NCI-H146 (cell line): ENCODE measurements around the gene CATSPER4.
A peak's percentile ranks its signal among the peaks of the same experiment; 100 is the strongest.
"Not testable (repeated sequence)": the region's sequence is repeated elsewhere in the genome, so short reads cannot be mapped to it uniquely, and the experiment has no call there.

Source experiments
- DNase-seq: peaks from one replicate; lab custom pipeline; 2025; lab: John Stamatoyannopoulos, UW

The CATSPER4 gene

DNA sequence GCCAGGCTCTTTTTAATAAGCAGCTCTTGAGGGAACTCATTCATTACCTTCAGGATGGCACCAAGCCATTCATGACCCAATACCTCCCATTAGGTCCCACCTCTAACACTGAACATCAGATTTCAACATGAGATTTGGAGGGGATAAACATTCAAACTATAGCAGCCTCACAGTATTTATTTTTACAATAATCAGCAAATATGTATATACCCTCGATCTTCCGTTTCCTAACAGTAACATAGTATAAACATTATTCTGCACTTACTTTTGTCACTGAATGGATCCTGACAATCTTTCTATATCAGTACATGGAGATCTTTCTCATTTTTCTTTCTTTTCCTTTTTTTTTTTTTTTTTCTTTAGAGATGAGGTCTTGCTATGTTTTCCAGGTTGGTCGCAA lies 5.4 kb downstream of the CATSPER4 start:
- DNase-seq, result no peak

DNA sequence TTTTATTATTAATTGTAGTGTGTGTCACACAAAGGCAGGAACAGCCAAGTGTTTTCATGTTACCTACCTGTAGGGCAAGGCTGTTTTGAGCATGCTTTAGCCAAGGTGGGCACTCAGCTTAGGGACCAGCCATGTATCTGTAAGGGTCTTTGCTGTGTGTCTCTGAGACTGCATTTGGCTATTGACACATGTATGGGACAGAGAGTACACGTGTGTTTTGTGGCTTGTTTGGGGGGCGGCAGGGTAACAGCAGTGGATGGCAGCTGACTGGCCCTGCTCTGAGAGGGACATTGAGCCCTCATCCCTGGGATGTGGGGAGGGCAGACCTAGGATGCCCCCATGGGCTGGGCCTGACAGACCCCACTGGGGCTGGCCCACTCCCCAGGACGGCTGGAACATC lies 6.9 kb downstream of the CATSPER4 start:
- no peak for DNase-seq

DNA sequence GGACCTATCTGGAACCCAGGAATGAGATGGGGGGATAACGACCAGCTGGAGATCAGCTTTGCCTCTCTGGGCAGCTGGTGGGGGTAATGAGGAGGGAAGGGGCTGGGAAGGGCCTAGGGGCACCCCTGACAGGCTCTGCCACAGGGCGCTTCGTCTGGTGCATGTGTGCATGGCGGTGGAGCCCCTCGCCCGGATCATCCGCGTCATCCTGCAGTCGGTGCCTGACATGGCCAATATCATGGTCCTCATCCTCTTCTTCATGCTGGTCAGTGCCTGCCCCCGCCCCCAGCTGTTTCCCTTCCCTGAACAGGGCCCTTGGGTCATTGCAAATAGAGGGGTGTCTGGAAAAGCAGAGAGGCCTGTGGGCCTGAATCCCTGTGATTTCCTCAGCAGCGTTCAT lies 7.4 kb downstream of the CATSPER4 start:
- DNase-seq, result no peak

DNA sequence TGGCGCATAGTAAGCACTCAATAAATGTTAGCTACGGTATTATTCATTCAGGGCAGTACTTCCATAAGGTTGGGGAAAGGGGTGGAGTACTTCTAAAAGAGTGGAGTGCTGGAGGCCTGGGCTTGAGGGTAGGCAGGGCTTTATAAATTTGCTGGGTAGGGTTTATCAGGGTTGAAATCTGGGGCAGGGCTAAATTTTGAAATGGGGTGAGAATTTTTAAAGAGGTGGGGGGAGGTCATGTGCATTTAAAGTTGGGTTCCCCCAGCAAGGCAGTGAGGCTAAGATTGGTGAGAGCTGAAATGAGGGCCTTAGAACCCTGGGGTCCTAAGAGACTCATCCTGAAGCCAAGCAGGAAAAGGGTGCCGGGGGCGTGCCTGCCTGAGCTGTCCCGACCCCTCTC lies 10.0 kb downstream of the CATSPER4 start:
- DNase-seq, result no peak

DNA sequence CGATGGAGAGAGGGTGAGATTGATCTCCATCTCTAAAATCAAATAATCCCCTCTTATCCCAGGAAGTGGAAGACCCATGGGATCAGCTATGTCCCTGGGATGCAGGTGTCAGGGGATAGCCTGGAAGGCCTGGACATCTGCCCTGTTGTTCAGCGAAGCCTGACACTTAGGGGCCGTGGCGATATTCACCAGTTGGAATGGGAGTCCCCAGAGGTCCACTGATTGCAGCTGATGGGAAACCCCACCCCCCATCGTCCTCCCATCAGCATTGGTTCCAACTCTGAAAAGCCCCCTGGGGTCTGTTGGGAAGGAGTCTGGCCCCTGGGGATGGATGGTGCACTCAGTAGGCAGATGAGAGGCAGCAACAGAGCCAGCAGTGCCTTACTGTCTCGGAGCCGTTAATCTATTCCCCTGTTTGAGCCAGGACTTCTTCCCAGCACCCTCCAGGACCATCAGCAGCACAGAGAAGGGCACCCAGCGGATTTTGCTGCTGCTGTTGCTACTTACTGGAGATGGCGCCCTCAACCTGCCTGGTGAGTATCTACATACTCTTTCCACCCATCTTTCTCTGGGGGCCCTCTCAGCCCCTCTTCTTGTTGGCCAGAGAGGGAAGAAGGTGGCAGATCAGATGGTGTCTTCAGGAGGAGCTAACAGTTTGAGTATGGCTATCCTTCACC lies 13.4 kb downstream of the CATSPER4 start:
- DNase-seq, result no peak

DNA sequence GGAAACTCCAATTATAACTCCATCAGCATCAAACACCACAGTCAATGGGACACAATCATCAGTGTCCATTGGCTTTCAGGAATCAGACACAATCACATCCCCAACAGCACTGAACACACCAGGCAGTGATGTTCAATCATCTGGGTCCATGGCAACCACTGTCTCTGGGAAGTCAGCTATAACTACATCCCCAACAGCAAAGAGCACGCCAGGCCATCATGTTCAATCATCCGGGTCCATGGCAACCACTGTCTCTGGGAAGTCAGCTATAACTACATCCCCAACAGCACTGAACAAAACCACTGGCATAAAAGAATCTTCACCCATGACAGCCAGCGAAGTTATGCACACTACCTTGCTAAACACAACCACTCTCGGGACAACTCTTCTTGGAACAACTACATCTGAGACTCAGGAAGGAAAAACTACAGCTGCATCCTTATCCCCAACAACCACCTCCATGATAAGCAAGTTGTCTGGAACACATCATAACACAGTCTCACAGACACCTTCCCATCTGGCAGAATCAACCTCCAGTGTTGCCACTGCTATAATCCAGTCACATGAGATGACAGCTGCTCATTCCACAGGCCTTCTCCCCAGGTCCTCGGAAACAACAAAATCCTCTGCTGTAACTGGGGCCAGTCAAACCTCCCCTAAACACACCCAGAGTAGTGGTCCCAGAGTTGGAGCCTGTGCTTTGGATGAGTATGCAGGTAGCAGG lies 19.9 kb downstream of the CATSPER4 start:
- DNase-seq, result no peak

DNA sequence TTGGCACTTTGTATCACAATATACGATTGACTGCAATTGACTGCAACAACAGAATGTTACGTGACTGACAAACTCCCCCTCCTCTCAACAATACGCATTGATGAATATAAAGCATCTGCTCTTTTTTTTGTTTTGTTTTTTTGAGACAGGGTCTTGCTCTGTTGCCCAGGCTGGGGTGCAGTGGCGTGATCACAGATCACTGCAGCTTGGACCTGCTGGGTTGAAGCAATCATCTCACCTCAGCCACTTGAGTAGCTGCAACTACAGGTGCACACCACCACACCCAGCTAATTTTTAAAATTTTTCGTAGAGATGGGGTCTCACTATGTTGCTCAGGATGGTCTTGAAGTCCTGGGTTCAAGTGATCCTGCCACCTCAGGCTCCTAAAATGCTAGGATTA lies 22.3 kb downstream of the CATSPER4 start:
- no peak for DNase-seq

DNA sequence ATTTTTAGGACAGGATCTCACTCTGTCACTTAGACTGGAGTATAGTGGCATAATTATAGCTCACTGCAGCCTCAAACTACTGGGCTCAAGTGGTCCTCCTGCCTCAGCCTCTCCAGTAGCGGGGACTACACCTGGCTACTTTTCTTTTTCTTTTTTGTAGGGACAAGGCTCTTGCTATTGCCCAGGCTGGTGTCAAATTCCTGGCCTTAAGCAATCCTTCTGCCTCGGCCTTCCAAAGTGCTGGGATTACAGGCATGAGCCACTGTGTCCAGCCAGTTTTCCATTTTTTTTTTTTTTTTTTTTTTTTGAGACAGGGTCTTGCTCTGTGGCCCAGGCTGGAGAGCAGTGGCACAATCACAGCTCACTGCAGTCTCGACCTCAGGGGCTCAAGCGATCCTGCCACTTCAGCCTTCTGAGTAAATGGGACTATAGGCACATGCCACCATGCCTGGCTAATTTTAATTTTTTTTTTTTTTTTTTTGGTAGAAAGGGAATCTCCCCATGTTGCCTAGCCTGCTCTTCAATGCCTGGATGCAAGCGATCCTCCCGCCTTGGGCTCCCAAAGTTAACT lies 23.0 kb downstream of the CATSPER4 start:
- DNase-seq, result no peak

DNA sequence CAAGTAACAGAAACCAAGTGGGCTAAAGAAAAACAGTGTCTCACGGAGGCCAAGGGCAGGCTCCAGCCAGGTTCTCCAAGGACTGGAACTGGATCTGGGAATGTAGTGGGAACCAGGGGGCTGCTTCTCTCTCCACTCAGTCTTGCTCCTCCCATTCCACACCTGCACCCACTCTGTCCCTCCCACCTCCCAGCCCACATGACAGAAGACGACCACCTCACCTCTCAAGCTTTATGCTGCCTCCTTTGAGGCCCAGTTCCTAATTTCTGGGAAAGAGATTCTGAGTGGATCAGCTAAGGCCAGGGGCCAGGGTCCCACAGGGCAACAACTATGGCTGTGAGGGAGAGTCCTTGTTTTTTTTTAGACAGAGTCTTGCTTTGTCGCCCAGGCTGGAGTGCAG lies 24.8 kb downstream of the CATSPER4 start:
- no peak for DNase-seq

DNA sequence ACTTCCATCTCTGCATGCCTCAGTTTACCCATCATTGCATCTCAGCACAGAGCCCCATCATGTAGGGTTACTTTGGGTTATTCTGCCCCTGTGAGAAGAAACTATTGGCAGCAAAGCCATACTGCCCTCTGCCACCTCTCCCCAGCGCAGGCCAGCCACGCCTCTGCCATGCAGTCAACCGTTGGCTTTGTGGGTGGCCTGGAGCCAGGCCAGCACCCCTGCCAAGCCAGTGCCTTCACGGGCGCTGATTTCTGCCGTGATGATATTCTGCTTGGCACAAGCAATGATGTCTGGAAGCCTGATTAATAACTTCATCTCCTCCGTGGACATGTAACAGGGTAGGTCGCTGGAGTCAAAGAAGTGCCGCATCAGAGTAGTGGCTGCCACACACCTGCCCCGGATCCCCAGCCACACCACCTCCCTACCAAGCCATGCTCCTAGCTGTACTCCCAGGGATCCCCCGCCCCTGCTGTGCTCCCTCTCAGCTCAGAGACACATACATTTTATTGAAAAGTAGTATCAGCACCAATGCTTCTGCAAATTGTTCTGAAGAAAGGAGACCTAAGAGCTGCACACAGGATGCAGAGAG lies 28.6 kb downstream of the CATSPER4 start:
- peak; percentile 2 for DNase-seq

DNA sequence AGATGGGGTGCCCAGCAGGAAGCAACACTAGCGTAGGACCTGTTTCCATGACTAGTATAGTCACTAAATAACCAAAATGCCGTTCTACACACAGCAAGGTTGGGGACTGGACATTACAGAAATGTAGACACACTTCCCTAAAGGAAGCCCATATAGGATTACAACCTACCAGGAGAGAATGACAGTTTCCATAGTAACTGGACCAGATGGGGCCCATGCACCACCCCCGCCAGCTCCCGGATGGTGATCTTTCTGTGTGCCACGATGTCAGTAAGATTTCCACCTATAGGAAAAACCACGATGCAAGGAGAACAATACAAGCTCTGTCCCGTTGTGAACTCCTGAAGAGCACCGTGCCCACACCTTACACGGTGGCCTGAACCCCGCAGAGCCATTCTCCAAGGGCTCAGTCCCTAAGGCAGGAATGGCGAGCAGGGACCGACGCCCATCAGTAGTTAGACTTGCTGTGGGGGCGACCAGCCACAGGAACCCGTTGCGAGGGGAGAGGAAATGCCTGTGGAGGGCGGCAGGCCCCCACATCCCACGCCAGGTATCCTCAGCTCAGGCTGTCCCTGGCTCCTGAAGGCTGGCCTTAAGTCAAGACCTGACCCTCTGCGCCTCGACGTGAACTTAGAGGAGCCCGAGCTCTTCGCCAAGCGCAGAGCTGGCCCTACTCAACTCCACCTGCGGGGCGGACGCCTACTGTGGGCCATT lies 30.0 kb downstream of the CATSPER4 start:
- DNase-seq, result no peak

DNA sequence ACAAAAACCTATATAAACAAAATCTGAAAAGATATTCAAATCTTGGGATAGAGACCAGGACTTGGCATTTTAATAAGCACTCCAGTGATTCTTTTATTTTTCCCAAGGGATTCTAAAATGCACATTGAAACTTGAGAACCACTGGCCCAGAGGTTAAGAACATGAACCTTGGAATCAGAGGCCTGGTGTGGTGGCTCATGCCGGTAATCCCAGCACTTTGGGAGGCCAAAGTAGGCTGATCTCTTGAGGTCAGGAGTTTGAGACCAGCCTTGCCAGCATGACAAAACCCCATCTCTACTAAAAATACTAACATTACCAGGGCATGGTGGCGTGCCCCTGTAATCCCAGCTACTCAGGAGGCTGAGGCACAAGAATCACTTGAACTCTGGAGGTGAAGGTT lies 30.7 kb downstream of the CATSPER4 start:
- no peak for DNase-seq

DNA sequence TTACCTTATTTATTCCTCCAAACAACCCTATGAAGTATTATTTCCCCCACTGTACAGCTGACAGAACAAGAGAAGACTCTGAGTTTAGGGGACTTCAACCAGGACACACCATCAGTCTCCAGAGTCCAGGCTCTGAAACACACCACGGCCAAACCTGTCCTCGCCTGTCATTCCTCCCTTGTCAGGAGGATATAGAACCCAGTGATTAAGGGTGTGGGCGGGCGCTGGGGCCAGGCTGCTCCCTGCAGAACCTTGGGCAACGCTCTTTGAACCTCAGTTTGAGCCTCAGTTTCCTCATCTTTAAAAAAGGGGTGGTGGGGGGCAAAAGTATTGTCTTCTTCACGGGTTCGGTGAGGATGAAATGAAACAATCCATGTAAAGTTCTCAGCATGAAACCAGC lies 34.2 kb downstream of the CATSPER4 start:
- no peak for DNase-seq

DNA sequence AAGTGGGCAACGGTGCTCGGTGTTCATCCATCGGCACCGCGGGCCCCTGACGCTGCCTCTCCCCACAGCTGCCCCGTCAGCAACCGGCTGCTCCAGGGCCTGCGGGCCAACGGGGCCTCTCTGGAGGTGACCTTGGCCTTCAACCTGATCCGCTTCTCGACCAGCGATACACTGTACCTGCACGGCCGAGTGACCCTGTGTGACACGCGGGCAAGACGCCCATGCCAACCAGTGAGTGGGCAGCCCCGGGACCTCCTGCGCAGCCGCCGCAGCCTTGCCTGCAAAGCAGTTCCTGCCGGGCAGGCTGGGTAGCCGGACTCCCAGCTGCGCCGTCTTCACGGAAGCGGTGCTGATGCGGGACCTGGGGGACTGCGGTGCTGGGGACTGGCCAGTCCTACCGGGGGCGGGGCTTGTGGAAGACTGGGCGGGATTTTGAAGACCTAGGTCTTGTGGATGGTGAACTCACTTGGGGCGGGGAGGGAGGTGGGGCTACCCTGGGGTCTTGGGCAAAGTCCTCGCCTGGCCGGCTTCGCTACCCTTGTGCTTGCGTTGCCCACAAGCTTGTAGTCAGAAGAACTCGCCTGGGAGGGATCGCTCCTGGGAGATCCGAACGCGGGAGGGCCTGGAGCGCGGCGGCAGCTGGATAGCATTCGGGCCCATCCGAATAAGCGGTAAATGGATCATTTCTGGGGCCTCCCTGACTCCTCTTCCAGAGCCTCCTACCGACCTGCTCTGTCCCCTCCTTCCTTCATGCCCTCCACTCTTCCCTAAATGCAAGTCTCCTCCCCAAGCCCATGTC lies 34.8 kb downstream of the CATSPER4 start:
- no peak for DNase-seq

DNA sequence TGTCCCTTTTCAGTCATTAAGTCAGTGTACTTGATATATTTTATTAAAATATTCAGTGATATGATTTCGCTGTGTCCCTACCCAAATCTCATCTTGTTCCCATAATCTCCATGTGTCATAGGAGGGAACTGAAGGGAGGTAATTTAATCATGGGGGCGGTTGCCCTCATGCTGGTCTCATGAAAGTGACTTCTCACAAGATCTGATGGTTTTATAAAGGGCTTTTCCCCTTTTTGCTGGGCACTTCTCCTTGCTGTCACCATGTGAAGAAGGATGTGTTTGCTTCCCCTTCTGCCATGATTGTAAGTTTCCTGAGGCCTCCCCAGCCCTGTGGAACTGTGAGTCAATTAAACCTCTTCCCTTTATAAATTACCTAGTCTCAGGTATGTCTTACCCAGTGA lies 40.3 kb downstream of the CATSPER4 start:
- DNase-seq, result not testable (repeated sequence)

DNA sequence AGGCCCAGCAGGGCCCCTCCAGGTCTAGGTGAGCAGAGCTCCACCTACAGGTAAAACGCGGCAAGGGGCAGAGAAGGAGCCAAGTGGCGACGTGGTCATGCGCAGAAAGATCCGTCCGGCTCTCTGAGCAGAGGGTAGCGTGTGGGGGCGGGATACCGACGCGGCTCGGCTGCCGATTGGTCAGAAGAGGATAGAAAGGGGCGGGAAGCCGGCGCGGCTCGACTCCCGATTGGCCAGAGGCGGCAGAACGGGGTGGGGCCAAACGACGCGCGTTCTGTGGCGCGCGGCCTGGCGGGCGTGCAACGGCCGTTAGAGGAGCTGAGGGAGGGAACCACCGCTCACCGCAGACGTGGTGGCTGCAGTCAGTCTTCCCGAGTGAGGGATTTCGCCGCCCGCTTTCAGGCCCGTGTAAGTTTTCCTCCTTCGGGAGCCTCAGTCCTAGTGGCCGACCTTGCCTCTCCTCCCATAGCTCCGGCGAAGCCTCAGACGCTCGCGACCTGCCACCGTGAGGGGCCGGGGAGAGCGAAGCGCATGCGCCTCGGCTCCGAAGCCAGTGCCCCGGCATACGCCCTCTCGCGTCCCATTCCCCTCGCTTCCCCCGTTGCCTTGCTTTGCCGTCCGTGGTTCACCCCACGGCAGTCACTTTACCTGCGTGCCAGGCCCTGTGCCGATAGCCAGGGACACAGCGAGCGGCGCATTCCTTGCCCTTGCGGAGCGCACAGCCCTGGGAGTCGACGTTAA lies 43.7 kb downstream of the CATSPER4 start, which contains the start of gene CEP85:
Gene CEP85 (plus strand): TSS at position 298 of the 741 bp plus-strand sequence. CDS start 5,584 bp downstream, outside the sequence.
- peak; percentile 94 for DNase-seq

DNA sequence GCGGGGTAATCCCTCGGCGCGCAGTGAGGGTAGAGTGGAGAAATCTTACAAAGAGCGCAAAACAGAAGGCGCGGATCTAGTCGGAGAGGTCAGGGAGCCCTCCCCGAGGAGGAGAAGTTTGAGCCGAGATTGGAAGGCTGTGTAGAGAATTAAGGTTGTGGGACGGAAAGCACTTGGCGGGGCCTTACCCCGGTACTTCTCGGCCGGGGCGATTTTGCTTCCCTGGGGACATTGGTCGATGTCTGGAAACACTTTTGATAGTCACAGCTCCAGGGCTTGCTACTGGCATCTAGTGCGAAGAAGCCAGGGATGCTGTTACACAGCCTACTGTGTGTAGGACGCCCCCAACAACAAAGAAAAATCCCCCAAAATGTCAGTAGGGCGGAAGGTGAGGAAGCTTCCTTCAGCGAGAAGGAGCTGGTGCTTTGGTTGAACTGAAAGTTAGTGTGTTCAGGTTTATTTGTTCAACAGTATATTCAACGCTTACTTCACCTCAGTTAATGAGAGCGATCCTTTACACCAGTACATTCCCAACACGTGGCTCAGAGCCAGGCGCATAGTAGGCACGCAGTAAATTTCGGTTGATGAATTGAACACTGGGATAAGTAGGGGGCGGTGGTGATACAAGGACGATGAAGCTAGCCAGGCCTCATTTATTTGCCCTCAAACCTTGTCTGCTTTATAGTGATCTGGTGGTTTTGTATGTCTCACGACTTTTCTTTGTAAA lies 44.4 kb downstream of the CATSPER4 start:
- no peak for DNase-seq

DNA sequence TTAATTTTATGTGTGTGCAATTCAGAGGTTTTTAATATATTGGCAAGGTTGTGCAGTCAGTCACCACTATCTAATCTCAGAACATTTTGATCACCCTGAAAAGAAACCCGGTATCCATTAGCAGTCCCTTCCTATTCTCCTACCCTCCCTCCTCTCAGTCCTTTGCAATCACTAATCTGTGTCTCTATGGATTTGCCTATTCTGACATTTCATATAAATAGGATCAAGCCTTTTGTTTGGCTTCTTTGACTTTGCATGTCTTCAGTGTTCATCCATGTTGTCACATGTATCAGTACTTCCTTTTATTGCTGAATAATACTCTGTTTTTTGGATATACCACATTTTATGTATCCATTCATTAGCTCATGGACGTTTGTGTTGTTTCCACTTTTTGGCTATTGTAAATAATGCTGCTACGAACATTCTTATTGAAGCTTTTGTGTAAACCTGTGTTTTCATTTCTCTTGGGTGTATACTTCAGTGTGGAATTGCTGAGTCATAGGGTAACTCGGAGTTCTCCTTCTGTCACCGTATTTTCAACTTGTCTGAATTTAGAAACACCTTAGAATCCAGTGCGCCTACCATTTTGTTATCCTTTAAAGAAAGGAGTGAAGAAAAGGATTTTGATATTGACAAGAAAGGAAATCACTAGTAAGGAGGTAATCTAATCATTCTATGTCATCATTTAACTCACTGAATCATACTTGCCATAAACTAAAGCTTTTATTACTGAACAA lies 47.0 kb downstream of the CATSPER4 start:
- no peak for DNase-seq

DNA sequence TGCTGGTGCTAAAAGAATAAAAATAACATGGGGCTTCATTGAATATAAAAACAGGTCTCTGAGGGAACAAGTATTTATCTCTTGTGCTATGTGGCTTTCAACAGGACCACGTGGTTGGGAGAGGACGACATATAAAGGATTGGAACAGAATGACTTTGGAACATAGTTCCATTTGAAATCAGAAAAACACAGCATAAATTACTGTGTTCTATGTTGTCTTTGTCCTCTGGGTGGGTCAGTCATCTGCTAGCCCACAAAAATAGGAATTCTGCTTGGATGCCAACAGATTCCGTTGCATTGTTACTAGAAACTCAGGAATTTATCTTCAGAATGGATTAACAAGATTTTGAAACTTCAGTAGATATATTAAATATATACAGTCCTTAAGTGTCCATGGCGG lies 49.5 kb downstream of the CATSPER4 start:
- DNase-seq, result no peak
